Immature natural killer cell (primary cell): Measurements from ENCODE around the gene TM4SF20. TPM values are rescaled to one million over a fixed set of nuclear protein-coding genes. Genes with fewer than 3 reads are reported as not detected.

ENCODE experiments used
- DNase-seq, 3 donors: peaks; one replicate each; pipeline ENCODE4 v3.0.0; 2022; ENCODE audit warnings: mixed read lengths in 1 of 3
- H3K27ac Mint-ChIP-seq, 6 donors: one replicate each; pipeline ENCODE4 v1.8.0; 2020; ENCODE audit warnings: mixed read lengths in 6 of 6, mild to moderate bottlenecking in 5 of 6, inconsistent platforms in 4 of 6, moderate library complexity in 3 of 6
- H3K27me3 Mint-ChIP-seq, 3 donors: one replicate each; pipeline ENCODE4 v1.8.0; 2020 to 2021; ENCODE audit warnings: low read depth in 3 of 3, mild to moderate bottlenecking in 3 of 3, mixed read lengths in 3 of 3, moderate library complexity in 3 of 3, inconsistent platforms in 1 of 3
- H3K36me3 Mint-ChIP-seq, 3 donors: one replicate each; pipeline ENCODE4 v1.8.0; 2020; ENCODE audit warnings: mixed read lengths in 3 of 3, inconsistent platforms in 2 of 3, mild to moderate bottlenecking in 2 of 3
- H3K4me1 Mint-ChIP-seq, 2 donors: one replicate each; pipeline ENCODE4 v1.8.0; 2020; ENCODE audit warnings: inconsistent platforms in 2 of 2, mild to moderate bottlenecking in 2 of 2, mixed read lengths in 2 of 2, moderate library complexity in 1 of 2
- H3K4me3 Mint-ChIP-seq, 5 donors: one replicate each; pipeline ENCODE4 v1.8.0; 2020; ENCODE audit warnings: mild to moderate bottlenecking in 5 of 5, mixed read lengths in 5 of 5, inconsistent platforms in 3 of 5, moderate library complexity in 3 of 5
- H3K9me3 Mint-ChIP-seq, 6 donors: one replicate each; pipeline ENCODE4 v1.8.0; 2020; ENCODE audit warnings: mild to moderate bottlenecking in 6 of 6, mixed read lengths in 6 of 6, inconsistent platforms in 4 of 6, moderate library complexity in 3 of 6
- polyA plus RNA-seq, 3 donors: library from polyadenylated mRNA; unstranded; fragments of 300-500 nt; fragmentation: Illumina TruSeq; gene quantifications; one replicate each; pipeline ENCODE4 v1.2.3, GENCODE V29; 2021

Gene TM4SF20
- polyA plus RNA-seq, 3 donors from 2014 or later: not detected

GRCh38 chr2:227407591-227408151 lies 28.6 kb upstream of the TM4SF20 start:
- Mint-ChIP-seq H3K36me3 (no peaks in the 10 kb centered on the region), H3K4me3 (no peak overlapping the region), H3K9me3 (no peaks in the 10 kb centered on the region), H3K27me3 (peaks cover 0 to 3% (median 2%) of the 10 kb centered on the region in 3 donors), H3K27ac (no peak overlapping the region), H3K4me1 (peaks cover 2 to 11% of the 10 kb centered on the region in 2 donors)
- DNase-seq: no peak

- Mint-ChIP-seq H3K4me1 (peaks cover 0 to 6% of the 10 kb centered on the region in 2 donors), H3K36me3 (no peaks in the 10 kb centered on the region), H3K27me3 (peaks cover 0 to 2% (median 0%) of the 10 kb centered on the region in 3 donors), H3K27ac (no peak overlapping the region), H3K4me3 (no peak overlapping the region), H3K9me3 (no peaks in the 10 kb centered on the region)
- DNase-seq: no peak
Observed at GRCh38 chr2:227406177-227407031, 27.3 kb upstream of the TM4SF20 start.

- Mint-ChIP-seq H3K4me3 (no peak overlapping the region), H3K27ac (no peak overlapping the region), H3K9me3 (no peaks in the 10 kb centered on the region), H3K4me1 (no peaks in the 10 kb centered on the region), H3K36me3 (no peaks in the 10 kb centered on the region), H3K27me3 (peaks cover 0 to 5% (median 0%) of the 10 kb centered on the region in 3 donors)
- DNase-seq: no peak
Observed at GRCh38 chr2:227404585-227405271, 25.6 kb upstream of the TM4SF20 start.

DNA sequence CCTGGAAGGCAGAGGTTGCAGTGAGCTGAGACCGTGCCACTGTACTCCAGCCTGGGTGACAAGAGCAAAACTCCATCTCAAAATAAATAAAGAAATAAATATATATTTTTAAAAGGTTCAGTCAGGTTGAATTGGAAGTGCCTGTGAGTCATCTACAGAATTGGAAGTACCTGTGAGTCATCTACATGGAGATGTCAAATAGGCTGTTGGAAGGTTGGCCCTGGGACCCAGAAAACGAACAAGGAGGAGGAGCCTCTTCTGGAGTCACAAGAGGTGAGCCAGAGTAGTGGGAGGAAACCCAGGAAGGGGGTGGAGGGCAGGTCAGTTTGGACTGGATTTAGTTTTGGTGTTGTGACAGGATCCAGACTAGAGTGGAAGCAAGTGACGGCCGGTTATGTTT lies 23.9 kb upstream of the TM4SF20 start:
- Mint-ChIP-seq H3K4me3 (no peak overlapping the region), H3K36me3 (no peaks in the 10 kb centered on the region), H3K4me1 (no peaks in the 10 kb centered on the region), H3K9me3 (no peaks in the 10 kb centered on the region), H3K27me3 (peaks cover 0 to 4% (median 1%) of the 10 kb centered on the region in 3 donors), H3K27ac (no peak overlapping the region)
- DNase-seq: no peak

DNA sequence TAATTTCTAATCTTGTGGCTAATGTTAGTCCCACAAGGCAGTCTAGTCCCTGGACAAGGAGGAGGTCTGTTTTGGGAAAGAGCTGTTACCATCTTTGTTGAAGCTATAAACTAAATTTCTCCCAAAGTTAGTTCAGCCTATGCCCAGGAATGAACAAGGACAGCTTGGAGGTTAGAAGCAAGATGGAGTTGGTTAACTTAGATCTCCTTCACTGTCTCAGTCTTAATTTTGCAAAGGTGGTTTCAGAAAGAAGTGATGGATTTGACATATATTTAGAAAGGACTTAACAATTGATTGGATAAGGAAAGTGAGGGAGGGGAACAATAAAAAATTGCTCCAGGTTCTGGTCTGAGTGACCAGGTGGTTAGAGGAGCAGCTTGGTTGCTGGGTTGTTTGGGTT lies 23.2 kb upstream of the TM4SF20 start:
- peaks cover 0 to 3% (median 1%) of the 10 kb centered on the region in 3 donors for H3K27me3 Mint-ChIP-seq
- no peaks in the 10 kb centered on the region for H3K9me3 Mint-ChIP-seq
- H3K27ac Mint-ChIP-seq: no peak overlapping the region
- no peak for DNase-seq
- no peaks in the 10 kb centered on the region for H3K4me1 Mint-ChIP-seq
- H3K4me3 Mint-ChIP-seq: no peak overlapping the region
- H3K36me3 Mint-ChIP-seq: no peaks in the 10 kb centered on the region

DNA sequence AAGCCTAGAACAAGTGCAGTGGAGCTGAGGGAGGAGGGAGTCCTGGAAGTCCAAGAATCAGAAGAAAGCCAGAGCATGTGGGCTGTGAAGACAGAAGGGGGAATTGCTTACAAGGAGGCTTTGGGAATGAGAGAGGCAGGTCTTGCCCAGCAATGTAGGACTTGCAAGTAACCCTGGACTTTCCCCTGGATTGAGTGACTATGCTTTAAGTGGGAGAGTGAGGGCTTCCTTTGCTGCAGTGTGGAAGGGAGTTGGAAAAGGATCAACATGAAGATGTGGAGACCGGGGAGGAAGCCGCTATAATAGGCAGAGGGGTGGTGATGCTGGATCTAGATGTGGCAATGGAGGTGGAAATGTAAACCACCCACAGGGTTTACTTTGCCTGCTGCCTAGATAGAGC lies 22.4 kb upstream of the TM4SF20 start:
- DNase-seq: no peak
- Mint-ChIP-seq H3K4me3 (no peak overlapping the region), H3K27me3 (peaks cover 0 to 4% (median 3%) of the 10 kb centered on the region in 3 donors), H3K4me1 (no peaks in the 10 kb centered on the region), H3K9me3 (no peaks in the 10 kb centered on the region), H3K27ac (no peak overlapping the region), H3K36me3 (no peaks in the 10 kb centered on the region)

DNA sequence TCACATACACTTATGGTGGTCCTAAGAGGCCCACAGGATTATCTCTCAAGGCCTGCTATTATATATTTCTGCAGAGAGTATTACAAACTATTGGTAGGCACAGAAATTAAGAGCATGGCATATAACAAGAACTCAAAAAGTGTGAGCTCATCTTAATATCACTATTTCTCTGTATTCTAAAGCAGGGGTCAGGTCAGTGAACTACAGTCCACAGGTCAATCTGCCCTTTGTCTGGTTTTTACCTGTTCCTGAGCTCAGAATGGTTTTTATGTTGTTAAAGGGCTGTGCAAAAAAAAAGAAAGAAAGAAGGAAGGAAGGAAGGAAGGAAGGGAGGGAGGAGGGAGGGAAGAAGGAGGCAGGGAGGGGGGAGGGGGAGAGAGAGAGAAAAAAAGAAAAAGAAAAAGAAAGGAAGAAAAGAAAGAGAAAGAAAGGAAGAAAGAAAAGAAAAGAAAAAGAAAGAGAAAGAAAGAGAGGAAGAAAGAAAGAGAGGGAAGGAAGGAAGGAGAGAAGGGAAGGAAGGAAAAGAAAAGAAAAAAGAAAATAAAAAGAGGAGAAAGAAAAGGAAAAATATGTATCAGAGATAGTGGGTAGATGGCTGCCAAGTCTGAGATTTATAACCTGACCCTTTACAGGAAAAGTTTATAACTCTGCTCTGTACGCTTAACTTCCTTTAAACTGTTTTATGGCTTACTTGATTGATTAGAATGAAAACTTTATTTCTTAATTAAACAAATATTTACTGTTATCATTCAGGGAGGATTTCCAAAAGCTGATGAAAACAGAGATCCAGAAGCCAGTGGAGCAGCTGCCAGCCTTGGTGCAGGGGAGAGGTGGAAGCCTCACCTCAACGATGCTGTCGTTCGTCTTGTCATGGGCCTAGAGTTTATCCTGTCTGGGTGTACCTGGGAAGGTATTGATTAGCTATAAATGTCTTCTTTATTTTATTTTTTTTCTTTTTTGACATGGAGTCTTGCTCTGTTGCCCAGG lies 19.9 kb upstream of the TM4SF20 start:
- H3K27ac Mint-ChIP-seq: no peak overlapping the region
- no peaks in the 10 kb centered on the region for H3K9me3 Mint-ChIP-seq
- no peak overlapping the region for H3K4me3 Mint-ChIP-seq
- H3K4me1 Mint-ChIP-seq: no peaks in the 10 kb centered on the region
- no peak for DNase-seq
- H3K36me3 Mint-ChIP-seq: no peaks in the 10 kb centered on the region
- H3K27me3 Mint-ChIP-seq: peaks cover 0 to 4% (median 3%) of the 10 kb centered on the region in 3 donors

GRCh38 chr2:227397562-227397961 lies 18.5 kb upstream of the TM4SF20 start:
- H3K36me3 Mint-ChIP-seq: no peaks in the 10 kb centered on the region
- DNase-seq: no peak
- no peaks in the 10 kb centered on the region for H3K9me3 Mint-ChIP-seq
- H3K27me3 Mint-ChIP-seq: peaks cover 0 to 4% (median 3%) of the 10 kb centered on the region in 3 donors
- no peaks in the 10 kb centered on the region for H3K4me1 Mint-ChIP-seq
- H3K27ac Mint-ChIP-seq: no peak overlapping the region
- no peak overlapping the region for H3K4me3 Mint-ChIP-seq

DNA sequence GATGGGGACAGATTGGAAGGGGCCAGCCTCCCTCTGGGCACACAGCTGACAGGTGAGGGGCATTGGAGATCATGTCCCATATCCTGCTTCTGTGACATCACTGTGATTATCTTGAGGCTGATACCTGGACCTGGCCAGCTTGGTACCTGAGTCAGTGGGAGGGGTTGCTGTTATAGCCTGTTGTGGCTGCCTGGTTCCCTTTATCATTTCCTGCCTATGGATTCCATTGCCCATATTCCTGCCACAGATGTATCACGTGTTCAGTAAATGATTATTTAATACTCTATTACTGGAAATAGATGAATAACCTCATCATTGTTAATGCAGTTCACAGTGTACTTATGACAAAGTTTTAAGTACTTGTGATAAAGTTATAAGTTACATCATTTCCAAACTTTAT lies 16.4 kb upstream of the TM4SF20 start:
- peaks cover 0 to 4% (median 2%) of the 10 kb centered on the region in 3 donors for H3K27me3 Mint-ChIP-seq
- H3K27ac Mint-ChIP-seq: no peak overlapping the region
- no peak for DNase-seq
- no peaks in the 10 kb centered on the region for H3K36me3 Mint-ChIP-seq
- no peak overlapping the region for H3K4me3 Mint-ChIP-seq
- no peaks in the 10 kb centered on the region for H3K9me3 Mint-ChIP-seq
- H3K4me1 Mint-ChIP-seq: no peaks in the 10 kb centered on the region

GRCh38 chr2:227394401-227394800 lies 15.3 kb upstream of the TM4SF20 start:
- DNase-seq: no peak
- Mint-ChIP-seq H3K4me3 (no peak overlapping the region), H3K36me3 (no peaks in the 10 kb centered on the region), H3K4me1 (no peaks in the 10 kb centered on the region), H3K9me3 (no peaks in the 10 kb centered on the region), H3K27ac (no peak overlapping the region), H3K27me3 (peaks cover 0 to 4% (median 1%) of the 10 kb centered on the region in 3 donors)

DNA sequence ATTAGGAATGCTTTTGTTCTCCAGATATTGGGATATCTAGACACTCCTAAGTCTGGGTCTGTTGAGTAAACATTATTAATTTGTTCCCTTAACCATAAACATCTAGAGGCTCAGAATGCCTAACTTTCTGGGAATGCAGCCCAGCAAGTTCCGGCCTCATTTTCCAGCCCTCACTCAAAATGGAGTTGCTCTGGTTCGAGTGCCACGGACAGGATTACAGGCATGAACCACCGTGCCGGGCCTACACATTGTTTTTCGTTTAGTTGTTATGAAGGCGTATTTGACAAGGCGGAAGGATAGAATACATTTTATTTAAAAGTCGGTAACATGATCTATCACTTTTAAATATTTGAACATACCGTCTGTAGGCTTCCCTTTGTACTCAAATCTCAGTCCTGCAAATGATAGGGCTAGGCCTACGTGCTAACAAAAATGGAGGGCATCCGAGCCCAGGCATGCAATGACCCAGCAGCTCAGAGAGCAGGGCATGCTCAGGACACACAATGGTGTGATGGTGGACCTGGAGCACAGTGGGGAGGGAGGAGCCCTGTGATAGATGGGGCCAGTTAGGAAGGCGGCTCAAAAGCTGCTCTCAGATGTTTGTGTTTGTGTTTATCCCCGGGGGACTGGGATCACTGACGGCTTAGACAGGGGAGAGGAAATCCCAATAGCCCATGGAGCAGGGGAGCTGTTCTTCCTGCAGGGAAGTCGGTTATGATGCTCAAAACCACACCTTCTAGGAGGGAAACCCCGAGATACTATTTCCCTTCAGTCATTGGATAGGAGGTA lies 11.6 kb upstream of the TM4SF20 start:
- DNase-seq: no peak
- Mint-ChIP-seq H3K4me1 (no peaks in the 10 kb centered on the region), H3K9me3 (no peaks in the 10 kb centered on the region), H3K4me3 (no peak overlapping the region), H3K27me3 (peaks cover 1 to 2% (median 2%) of the 10 kb centered on the region in 3 donors), H3K36me3 (no peaks in the 10 kb centered on the region), H3K27ac (no peak overlapping the region)

- peaks cover 1 to 2% (median 2%) of the 10 kb centered on the region in 3 donors for H3K27me3 Mint-ChIP-seq
- H3K4me3 Mint-ChIP-seq: no peak overlapping the region
- H3K9me3 Mint-ChIP-seq: no peaks in the 10 kb centered on the region
- H3K27ac Mint-ChIP-seq: no peak overlapping the region
- H3K36me3 Mint-ChIP-seq: no peaks in the 10 kb centered on the region
- no peaks in the 10 kb centered on the region for H3K4me1 Mint-ChIP-seq
- no peak for DNase-seq
Observed at GRCh38 chr2:227389661-227390060, 10.6 kb upstream of the TM4SF20 start.

GRCh38 chr2:227389231-227389630 lies 10.1 kb upstream of the TM4SF20 start:
- no peaks in the 10 kb centered on the region for H3K36me3 Mint-ChIP-seq
- no peaks in the 10 kb centered on the region for H3K9me3 Mint-ChIP-seq
- no peak overlapping the region for H3K4me3 Mint-ChIP-seq
- no peak overlapping the region for H3K27ac Mint-ChIP-seq
- no peak for DNase-seq
- H3K4me1 Mint-ChIP-seq: no peaks in the 10 kb centered on the region
- H3K27me3 Mint-ChIP-seq: peaks cover 1 to 2% (median 2%) of the 10 kb centered on the region in 3 donors
